Thoracic aorta (tissue), 2 donors: ENCODE results near the gene FREM1. TPM values are rescaled to one million over a fixed set of nuclear protein-coding genes. Genes with fewer than 3 reads are reported as not detected.

Experiments used
- ATAC-seq: fragments of 150-250 bp; one replicate; pipeline ENCODE4 v1.8.0; 2017; ENCODE audit warnings: low read depth; ENCODE audit not compliant: insufficient number of reproducible peaks, low FRiP score
- DNase-seq: peaks from one replicate; pipeline ENCODE4 v3.0.0-alpha.2; 2020; ENCODE audit warnings: low spot score
- H3K27ac ChIP-seq, 2 donors: fragments of 200-600 bp; sonication (generic); 1 replicate in 1 of 2; 2 replicates in 1 of 2; pipeline ENCODE4 v1.5.1; 2016; ENCODE audit warnings: mild to moderate bottlenecking in 2 of 2, moderate library complexity in 2 of 2
- H3K27me3 ChIP-seq: fragments of 200-600 bp; sonication (generic); replicated peaks from 2 replicates; pipeline ENCODE4 v1.6.0; 2016; ENCODE audit warnings: mild to moderate bottlenecking; ENCODE audit not compliant: insufficient read depth
- H3K36me3 ChIP-seq: fragments of 200-600 bp; sonication (generic); one replicate; pipeline ENCODE4 v1.5.1; 2016
- H3K4me1 ChIP-seq, 2 donors: fragments of 200-600 bp; sonication (generic); 1 replicate in 1 of 2; 2 replicates in 1 of 2; pipeline versions ENCODE4 v1.5.1 to v1.6.0; 2016; ENCODE audit warnings: low read depth in 2 of 2, mild to moderate bottlenecking in 1 of 2; ENCODE audit not compliant: control insufficient read depth in 1 of 2
- H3K4me3 ChIP-seq: fragments of 200-600 bp; sonication (generic); 2 replicates; pipeline ENCODE4 v1.5.1; 2016; ENCODE audit warnings: mild to moderate bottlenecking
- H3K9me3 ChIP-seq: fragments of 200-600 bp; sonication (generic); 2 replicates; pipeline ENCODE4 v1.5.1; 2016
- CTCF ChIP-seq: fragments of 200-600 bp; sonication (generic); IDR thresholded peaks from one replicate; pipeline ENCODE4 v1.5.1; 2019; ENCODE audit warnings: antibody characterized with exemption
- total RNA-seq, 2 donors: library from RNA; depleted of rRNA; stranded (reverse); fragments of >200 nt; gene quantifications; one replicate each; pipeline versions ENCODE4 v1.1.0 to v1.2.3, GENCODE V29; 2016

The FREM1 gene
- total RNA-seq, 2 donors from 2014 or later = 9.9 to 24.8 TPM

GRCh38 chr9:14747111-14747510 is 163.1 kb downstream of the FREM1 start:
- H3K27ac ChIP-seq = no peak overlapping the region
- H3K27me3 ChIP-seq = no peaks in the 10 kb centered on the region
- no peak for ATAC-seq
- H3K9me3 ChIP-seq = no peaks in the 10 kb centered on the region
- DNase-seq = no peak
- H3K4me1 ChIP-seq = no peaks in the 10 kb centered on the region
- peaks cover 18% of the 10 kb centered on the region for H3K36me3 ChIP-seq
- H3K4me3 ChIP-seq = no peak overlapping the region
- no peak for TF ChIP-seq CTCF

GRCh38 chr9:14746626-14747025 is 163.6 kb downstream of the FREM1 start:
- H3K9me3 ChIP-seq = no peaks in the 10 kb centered on the region
- no peak for TF ChIP-seq CTCF
- no peaks in the 10 kb centered on the region for H3K4me1 ChIP-seq
- H3K4me3 ChIP-seq = no peak overlapping the region
- H3K27me3 ChIP-seq = no peaks in the 10 kb centered on the region
- H3K36me3 ChIP-seq = peaks cover 18% of the 10 kb centered on the region
- DNase-seq (no peak), ATAC-seq (no peak)
- H3K27ac ChIP-seq = no peak overlapping the region

GRCh38 chr9:14744768-14745167 is 165.5 kb downstream of the FREM1 start:
- H3K4me1 ChIP-seq = no peaks in the 10 kb centered on the region
- H3K27ac ChIP-seq = no peak overlapping the region
- TF ChIP-seq CTCF = no peak
- ATAC-seq = no peak
- peaks cover 11% of the 10 kb centered on the region for H3K36me3 ChIP-seq
- H3K4me3 ChIP-seq = no peak overlapping the region
- no peaks in the 10 kb centered on the region for H3K27me3 ChIP-seq
- no peaks in the 10 kb centered on the region for H3K9me3 ChIP-seq
- DNase-seq = no peak

- H3K4me1 ChIP-seq = no peaks in the 10 kb centered on the region
- no peaks in the 10 kb centered on the region for H3K27me3 ChIP-seq
- no peak for ATAC-seq
- no peak for TF ChIP-seq CTCF
- H3K4me3 ChIP-seq = no peak overlapping the region
- H3K27ac ChIP-seq = no peak overlapping the region
- peaks cover 20% of the 10 kb centered on the region for H3K36me3 ChIP-seq
- DNase-seq = no peak
- H3K9me3 ChIP-seq = no peaks in the 10 kb centered on the region
These were observed 168.9 kb downstream of the FREM1 start for GRCh38 chr9:14741369-14741768.

- Histone ChIP-seq H3K27ac (no peak overlapping the region), H3K36me3 (peaks cover 17% of the 10 kb centered on the region), H3K9me3 (no peaks in the 10 kb centered on the region), H3K4me1 (no peaks in the 10 kb centered on the region), H3K4me3 (no peak overlapping the region), H3K27me3 (no peaks in the 10 kb centered on the region)
- DNase-seq (no peak), ATAC-seq (no peak)
- no peak for TF ChIP-seq CTCF
These were observed 177.1 kb downstream of the FREM1 start for GRCh38 chr9:14733133-14733532.
